Measurements from ENCODE around the gene BRSK1.

Gene BRSK1

GRCh38 chr19:55339889-55340783 is 56.3 kb downstream of the BRSK1 start:
- Mint-ChIP-seq H3K27ac (peak overlapping the region; percentile 95), H3K36me3 (ENCODE audit: low read depth) (peaks cover 30% of the 10 kb centered on the region), H3K4me3 (peak overlapping the region; percentile 84), H3K4me1 (ENCODE audit: low read depth) (peaks cover 17% of the 10 kb centered on the region), H3K9me3 (no peaks in the 10 kb centered on the region), H3K27me3 (peaks cover 2% of the 10 kb centered on the region)
- peak; percentile 36 for DNase-seq

- peaks cover 17% of the 10 kb centered on the region for H3K4me1 Mint-ChIP-seq (ENCODE audit: low read depth)
- H3K27me3 Mint-ChIP-seq = peaks cover 2% of the 10 kb centered on the region
- H3K9me3 Mint-ChIP-seq = no peaks in the 10 kb centered on the region
- DNase-seq = no peak
- peaks cover 36% of the 10 kb centered on the region for H3K36me3 Mint-ChIP-seq (ENCODE audit: low read depth)
- peak overlapping the region; percentile 84 for H3K4me3 Mint-ChIP-seq
- H3K27ac Mint-ChIP-seq = peak overlapping the region; percentile 80
These were observed 57.0 kb downstream of the BRSK1 start for GRCh38 chr19:55340784-55341147.

DNA sequence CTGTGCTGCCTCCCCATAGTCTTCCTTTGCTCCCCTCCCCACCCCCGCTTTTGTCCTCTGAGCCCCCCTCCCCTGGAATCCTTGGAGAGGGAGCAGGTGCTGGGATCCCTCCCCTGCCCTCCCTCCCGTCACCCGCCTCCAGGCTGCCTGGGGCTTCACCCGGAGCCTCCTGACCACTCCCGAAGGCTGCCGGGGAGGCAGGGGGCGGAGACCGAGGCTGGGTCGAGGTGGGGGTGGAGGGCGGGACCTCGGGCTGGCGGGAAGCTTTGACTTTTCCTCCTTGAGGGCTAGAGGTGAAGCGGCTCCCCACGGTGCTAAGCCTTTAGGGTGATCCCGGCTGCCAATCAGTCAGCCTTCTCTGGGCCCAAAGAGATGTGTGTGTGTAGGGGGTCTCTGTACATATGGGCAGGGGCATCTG is 57.4 kb downstream of the BRSK1 start:
- Mint-ChIP-seq H3K27me3 (peaks cover 2% of the 10 kb centered on the region), H3K27ac (peak overlapping the region; percentile 57)

GRCh38 chr19:55341595-55342531 is 58.1 kb downstream of the BRSK1 start:
- no peaks in the 10 kb centered on the region for H3K9me3 Mint-ChIP-seq
- H3K27ac Mint-ChIP-seq = peak overlapping the region; percentile 57
- H3K36me3 Mint-ChIP-seq (ENCODE audit: low read depth) = peaks cover 37% of the 10 kb centered on the region
- H3K4me3 Mint-ChIP-seq = peak overlapping the region; percentile 73
- H3K4me1 Mint-ChIP-seq (ENCODE audit: low read depth) = peaks cover 17% of the 10 kb centered on the region
- DNase-seq = no peak
- no peaks in the 10 kb centered on the region for H3K27me3 Mint-ChIP-seq

More for the DNA sequence above, 57.4 kb downstream of the BRSK1 start:
- peak; percentile 73 for DNase-seq
- Mint-ChIP-seq H3K4me1 (ENCODE audit: low read depth) (peaks cover 17% of the 10 kb centered on the region), H3K9me3 (no peaks in the 10 kb centered on the region), H3K4me3 (peak overlapping the region; percentile 84), H3K36me3 (ENCODE audit: low read depth) (peaks cover 37% of the 10 kb centered on the region)

GRCh38 chr19:55344444-55344843 is 60.6 kb downstream of the BRSK1 start:
- H3K27ac Mint-ChIP-seq = no peak overlapping the region
- H3K9me3 Mint-ChIP-seq = no peaks in the 10 kb centered on the region
- peaks cover 41% of the 10 kb centered on the region for H3K36me3 Mint-ChIP-seq (ENCODE audit: low read depth)
- no peaks in the 10 kb centered on the region for H3K27me3 Mint-ChIP-seq
- no peak for DNase-seq
- H3K4me3 Mint-ChIP-seq = no peak overlapping the region
- peaks cover 9% of the 10 kb centered on the region for H3K4me1 Mint-ChIP-seq (ENCODE audit: low read depth)

GRCh38 chr19:55345101-55345817 is 61.5 kb downstream of the BRSK1 start:
- peaks cover 9% of the 10 kb centered on the region for H3K4me1 Mint-ChIP-seq (ENCODE audit: low read depth)
- peaks cover 41% of the 10 kb centered on the region for H3K36me3 Mint-ChIP-seq (ENCODE audit: low read depth)

DNA sequence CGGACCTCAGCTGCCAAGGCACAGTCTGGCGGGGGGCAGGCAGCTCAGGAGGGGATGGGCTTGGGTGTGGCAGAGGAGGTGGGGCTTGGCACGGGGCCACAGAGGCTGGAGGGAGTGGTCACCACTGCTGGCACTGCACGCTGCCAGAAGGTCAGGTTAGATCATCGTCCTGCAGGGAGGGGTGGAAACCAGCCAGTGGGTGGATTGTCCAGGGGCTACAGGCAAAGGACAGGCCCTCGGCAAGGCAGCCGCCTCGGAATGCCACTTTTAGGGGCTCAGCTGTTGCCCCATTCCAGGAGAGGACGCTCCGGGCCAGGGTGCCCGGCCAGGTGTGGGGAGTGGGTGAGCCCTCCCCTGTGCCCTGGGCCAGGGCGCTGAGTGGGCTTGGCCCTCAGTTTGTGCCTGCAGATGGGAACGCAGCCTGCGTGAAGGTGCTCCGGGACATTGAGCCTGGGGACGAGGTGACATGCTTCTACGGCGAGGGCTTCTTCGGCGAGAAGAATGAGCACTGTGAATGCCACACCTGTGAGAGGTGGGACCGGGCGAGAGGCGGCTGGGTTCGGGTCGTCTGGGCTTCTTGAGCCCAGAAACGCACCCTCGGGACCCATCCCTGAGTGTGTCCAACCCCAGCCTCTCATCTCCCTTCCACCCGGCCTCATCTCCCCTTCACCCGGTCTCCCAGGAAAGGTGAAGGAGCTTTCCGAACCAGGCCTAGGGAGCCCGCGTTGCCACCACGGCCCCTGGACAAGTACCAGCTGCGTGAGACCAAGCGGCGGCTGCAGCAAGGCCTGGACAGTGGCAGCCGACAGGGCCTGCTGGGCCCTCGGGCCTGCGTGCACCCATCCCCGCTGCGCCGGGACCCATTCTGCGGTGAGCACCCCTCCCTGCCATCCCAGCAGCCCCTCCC is 62.3 kb downstream of the BRSK1 start:
- Mint-ChIP-seq H3K36me3 (ENCODE audit: low read depth) (peaks cover 41% of the 10 kb centered on the region), H3K4me3 (no peak overlapping the region), H3K27me3 (peaks cover 8% of the 10 kb centered on the region), H3K9me3 (no peaks in the 10 kb centered on the region), H3K27ac (no peak overlapping the region), H3K4me1 (ENCODE audit: low read depth) (peaks cover 5% of the 10 kb centered on the region)
- no peak for DNase-seq

More at GRCh38 chr19:55345101-55345817, 61.5 kb downstream of the BRSK1 start:
- Mint-ChIP-seq H3K9me3 (no peaks in the 10 kb centered on the region), H3K27me3 (no peaks in the 10 kb centered on the region), H3K4me3 (no peak overlapping the region), H3K27ac (no peak overlapping the region)
- no peak for DNase-seq

GRCh38 chr19:55346725-55347441 is 63.1 kb downstream of the BRSK1 start:
- DNase-seq = no peak

DNA sequence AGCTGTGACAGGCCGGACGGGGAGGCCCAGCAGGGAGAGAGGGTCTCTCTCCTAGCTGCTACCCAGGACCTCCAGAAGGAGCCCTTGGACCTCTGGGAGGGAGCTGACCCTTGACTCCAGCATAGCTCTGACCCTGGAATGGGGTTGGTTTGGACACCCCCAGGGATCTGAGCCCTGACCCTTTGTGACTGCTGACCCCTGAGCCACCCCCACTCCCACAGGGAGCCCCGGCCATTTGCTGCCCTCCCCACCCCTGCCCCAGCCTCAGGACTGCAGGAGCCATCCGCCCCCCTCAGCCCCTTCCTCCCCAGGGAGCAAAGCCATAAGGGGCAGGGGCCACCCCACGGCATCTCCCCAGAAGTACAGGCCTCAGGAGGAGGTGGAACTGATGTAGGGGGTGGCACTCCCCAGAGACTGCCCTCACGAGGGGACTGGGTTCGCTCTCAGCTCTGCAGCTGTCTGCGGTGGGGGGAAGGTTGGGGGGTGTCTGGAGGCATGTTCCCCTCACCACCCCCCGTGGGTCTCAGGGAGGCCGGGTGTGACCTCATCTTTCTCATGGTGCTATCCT is 63.7 kb downstream of the BRSK1 start:
- Mint-ChIP-seq H3K9me3 (no peaks in the 10 kb centered on the region), H3K27me3 (peaks cover 22% of the 10 kb centered on the region), H3K4me1 (ENCODE audit: low read depth) (peaks cover 1% of the 10 kb centered on the region), H3K4me3 (no peak overlapping the region), H3K36me3 (ENCODE audit: low read depth) (peaks cover 32% of the 10 kb centered on the region), H3K27ac (no peak overlapping the region)
- no peak for DNase-seq

More at GRCh38 chr19:55346725-55347441, 63.1 kb downstream of the BRSK1 start:
- peaks cover 35% of the 10 kb centered on the region for H3K36me3 Mint-ChIP-seq (ENCODE audit: low read depth)
- H3K4me1 Mint-ChIP-seq (ENCODE audit: low read depth) = no peaks in the 10 kb centered on the region
- no peak overlapping the region for H3K4me3 Mint-ChIP-seq
- H3K9me3 Mint-ChIP-seq = no peaks in the 10 kb centered on the region
- H3K27me3 Mint-ChIP-seq = peaks cover 16% of the 10 kb centered on the region
- H3K27ac Mint-ChIP-seq = no peak overlapping the region

GRCh38 chr19:55348317-55349034 is 64.7 kb downstream of the BRSK1 start:
- DNase-seq = no peak
- H3K36me3 Mint-ChIP-seq (ENCODE audit: low read depth) = peaks cover 22% of the 10 kb centered on the region

DNA sequence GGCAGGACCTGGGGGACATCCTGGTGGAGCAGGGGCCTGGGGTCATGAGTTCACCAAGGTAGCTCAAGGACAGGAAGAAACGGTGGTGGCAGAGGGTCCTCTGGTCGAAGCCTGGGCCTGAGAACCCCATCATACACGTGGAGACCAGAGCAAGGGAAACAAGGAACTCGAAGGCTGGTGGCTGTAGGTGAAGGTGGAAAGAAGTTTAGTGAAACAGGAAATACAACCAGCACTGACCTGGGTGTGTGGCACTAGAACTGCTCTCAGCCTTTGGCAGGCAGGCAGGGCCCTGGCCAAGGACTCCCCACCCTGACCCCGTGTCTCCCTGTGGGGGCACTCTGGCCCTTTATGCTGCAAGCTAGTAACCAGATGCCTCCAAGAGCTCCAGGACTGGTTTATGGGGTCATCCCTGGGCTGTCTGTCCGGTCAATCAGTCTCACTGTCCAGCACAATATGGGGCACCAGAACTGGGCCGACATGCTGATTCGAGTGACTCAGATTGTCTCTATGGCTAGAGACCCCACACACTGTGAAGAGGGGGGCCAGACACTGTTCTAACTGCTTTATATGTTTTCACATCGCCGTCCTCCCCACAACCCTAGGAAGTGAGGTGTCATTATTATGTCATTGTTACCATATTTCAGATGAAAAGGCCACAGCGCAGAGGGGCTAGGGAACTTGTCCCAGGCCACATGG is 67.0 kb downstream of the BRSK1 start:
- no peak overlapping the region for H3K27ac Mint-ChIP-seq
- H3K27me3 Mint-ChIP-seq = peaks cover 47% of the 10 kb centered on the region
- no peak for DNase-seq
- H3K4me3 Mint-ChIP-seq = no peak overlapping the region
- no peaks in the 10 kb centered on the region for H3K9me3 Mint-ChIP-seq
- H3K4me1 Mint-ChIP-seq (ENCODE audit: low read depth) = peaks cover 14% of the 10 kb centered on the region
- peaks cover 4% of the 10 kb centered on the region for H3K36me3 Mint-ChIP-seq (ENCODE audit: low read depth)

More at GRCh38 chr19:55348317-55349034, 64.7 kb downstream of the BRSK1 start:
- Mint-ChIP-seq H3K4me3 (no peak overlapping the region), H3K27me3 (peaks cover 32% of the 10 kb centered on the region), H3K27ac (no peak overlapping the region), H3K9me3 (no peaks in the 10 kb centered on the region), H3K4me1 (ENCODE audit: low read depth) (peaks cover 10% of the 10 kb centered on the region)

GRCh38 chr19:55352040-55352439 is 68.2 kb downstream of the BRSK1 start:
- H3K27me3 Mint-ChIP-seq = peaks cover 59% of the 10 kb centered on the region
- DNase-seq = no peak
- peaks cover 14% of the 10 kb centered on the region for H3K4me1 Mint-ChIP-seq (ENCODE audit: low read depth)
- no peak overlapping the region for H3K27ac Mint-ChIP-seq
- H3K36me3 Mint-ChIP-seq (ENCODE audit: low read depth) = peaks cover 4% of the 10 kb centered on the region
- no peak overlapping the region for H3K4me3 Mint-ChIP-seq
- no peaks in the 10 kb centered on the region for H3K9me3 Mint-ChIP-seq
